CD4-positive, alpha-beta T cell treated with Interleukin-17A for 4 hours (primary cell): ENCODE results near the gene MLIP.
"Not testable (repeated sequence)": the region's sequence is repeated elsewhere in the genome, so short reads cannot be mapped to it uniquely, and the experiment has no call there.

Experiments used
- DNase-seq: peaks from one replicate; pipeline ENCODE4 v3.0.0-alpha.2; 2020; ENCODE audit warnings: mixed read lengths

Gene MLIP

DNA sequence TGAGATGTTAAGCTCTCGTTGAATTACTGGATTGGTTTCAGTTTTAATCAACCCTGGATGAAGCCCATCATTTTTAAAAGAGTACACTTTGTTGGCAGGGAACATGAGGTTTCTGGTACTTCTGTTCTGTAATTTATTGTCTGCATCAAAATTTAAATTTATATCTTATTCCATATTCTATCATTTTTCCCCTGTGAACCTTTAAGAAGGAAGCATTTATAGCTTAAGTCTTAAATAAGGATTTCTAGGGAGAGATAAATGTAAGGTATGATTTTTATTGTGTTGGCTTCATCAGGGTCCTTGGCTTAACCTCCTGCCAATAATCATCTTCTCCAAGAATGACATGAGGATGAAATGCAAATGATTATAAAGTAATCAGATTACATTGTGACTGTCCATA lies 40.6 kb downstream of the MLIP start:
- DNase-seq = no peak

DNA sequence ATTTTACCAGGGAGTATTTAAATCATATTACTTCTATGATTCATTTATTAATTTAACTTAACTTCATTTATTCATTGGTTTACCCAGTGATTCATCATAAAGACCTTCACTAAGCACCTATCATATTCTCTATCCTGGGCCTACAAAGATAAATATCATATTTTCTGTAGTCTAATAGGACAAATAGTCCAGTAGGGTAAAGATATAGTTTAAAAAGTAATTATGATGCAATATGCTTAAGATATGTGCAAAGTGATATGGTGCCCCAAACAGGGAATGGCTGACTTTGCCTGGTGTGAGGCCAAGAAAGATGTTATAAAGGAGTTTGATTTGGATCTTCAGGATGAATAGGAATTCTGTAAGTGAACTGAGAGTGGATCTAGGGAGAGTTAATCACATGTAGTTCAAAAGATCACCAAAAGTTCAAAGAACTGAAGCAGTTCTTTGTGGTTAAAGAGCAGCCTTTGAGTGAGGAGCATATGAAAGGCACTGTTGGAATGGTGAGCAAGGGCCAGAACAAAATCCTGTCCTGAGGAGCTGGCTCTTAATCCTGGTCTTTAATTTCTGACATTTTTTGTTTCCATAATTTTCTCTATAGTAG lies 45.5 kb downstream of the MLIP start:
- no peak for DNase-seq

DNA sequence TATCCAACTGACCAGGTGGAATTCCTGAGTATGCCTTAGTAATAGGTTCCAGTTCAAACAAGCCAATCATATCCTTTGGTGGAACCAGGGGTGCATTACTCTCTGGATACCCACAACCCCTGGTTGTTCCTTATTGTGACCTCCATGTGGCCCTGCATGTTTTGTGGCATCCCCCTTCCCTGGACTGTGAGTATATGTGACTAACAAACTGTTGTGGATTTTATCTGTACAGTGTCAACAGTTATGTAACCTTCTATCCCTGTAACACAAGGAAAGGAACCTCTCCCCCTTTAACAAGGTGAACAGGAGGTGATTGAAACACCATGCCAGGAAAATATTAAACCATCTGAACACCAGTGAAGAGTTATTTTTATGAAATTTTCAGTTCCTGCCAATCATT lies 46.2 kb downstream of the MLIP start:
- DNase-seq = no peak

DNA sequence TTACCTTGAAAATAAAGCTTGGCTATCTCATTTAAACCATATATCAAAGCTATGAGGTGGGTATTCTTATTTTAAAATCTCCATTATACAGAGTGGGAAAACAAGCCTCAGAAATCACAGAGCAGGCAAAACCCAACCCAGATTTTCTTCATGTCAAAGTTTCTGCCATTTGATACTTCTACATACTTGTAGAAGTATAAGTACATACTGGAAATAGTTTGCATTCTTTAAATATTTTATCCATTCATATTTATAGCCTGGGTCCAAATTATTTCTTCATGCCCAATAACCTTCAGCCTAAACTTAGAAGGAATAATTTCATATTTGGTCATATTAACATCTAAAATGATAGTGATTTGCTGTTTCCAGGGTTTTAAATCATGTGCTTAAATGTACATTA lies 61.8 kb downstream of the MLIP start:
- no peak for DNase-seq

DNA sequence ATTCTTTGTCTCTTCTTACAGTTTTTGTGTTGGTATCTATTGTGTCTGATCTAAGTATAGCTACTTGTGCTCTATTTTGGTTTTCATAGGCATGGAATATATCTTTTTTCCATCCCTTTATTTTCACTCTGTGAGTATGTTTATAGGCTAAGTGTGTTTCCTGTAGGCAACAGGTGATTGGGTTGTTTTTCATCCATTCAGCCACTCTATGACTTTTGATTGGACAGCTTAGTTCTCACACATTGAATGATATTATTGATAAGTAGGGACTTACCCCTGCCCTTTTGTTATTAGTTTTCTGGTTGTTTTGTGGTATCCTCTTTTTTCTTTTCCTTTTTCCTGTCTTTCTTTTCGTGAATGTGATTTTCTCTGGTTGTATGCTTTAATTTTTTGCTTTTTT lies 67.9 kb downstream of the MLIP start:
- DNase-seq = no peak

DNA sequence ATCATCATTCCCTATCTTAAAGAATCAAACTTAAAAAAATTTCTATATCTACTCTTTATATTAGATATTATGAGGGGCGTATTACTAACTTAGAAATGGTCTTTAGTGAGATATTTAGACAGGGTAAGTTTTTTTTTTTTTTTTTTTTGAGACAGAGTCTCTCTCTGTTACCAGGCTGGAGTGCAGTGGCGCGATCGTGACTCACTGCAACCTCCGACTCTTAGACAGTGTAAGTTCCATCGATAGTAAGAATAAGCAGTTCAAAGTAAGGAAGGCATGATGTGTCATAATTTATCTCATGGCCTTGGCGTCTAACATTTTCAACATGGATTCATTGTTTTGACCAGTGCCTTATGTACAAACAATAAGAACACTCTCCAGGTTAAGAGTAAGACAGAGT lies 72.4 kb downstream of the MLIP start:
- no peak for DNase-seq

DNA sequence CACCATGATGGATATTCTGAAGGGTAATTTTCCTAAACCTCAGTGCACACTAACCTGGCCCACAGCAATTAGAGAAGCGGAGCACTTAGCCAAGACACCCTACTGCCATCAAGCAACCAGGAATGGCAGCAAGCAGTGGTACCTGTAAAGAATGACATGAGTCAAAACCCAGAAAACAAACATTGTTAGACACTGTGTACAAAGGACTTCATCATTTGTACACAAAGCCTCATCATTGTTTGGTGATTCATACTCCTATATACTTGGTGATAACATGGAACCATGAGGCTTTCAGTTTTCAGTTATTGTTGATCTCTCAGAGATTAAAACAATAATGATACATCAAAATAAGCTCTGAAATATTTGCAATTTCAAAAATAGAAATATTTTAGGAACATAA lies 74.6 kb downstream of the MLIP start:
- no peak for DNase-seq

DNA sequence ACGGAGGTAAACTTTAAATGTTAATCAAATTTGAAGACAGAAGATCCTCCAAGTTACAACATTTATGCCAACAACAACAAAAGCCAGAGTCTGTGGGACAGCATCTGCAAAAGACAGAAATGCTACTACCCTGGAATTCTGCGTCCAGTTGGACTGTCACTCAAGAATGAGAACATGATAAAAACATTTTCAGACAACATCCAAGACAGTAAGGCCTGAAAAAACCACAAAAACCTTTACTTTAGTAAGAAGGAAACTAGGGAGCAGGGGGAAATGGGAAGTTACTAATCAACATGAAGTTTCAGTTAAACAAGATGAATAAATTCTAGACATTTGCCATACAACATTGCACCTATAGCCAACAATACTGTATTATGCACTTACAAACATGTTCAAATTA lies 77.6 kb downstream of the MLIP start:
- DNase-seq = no peak

DNA sequence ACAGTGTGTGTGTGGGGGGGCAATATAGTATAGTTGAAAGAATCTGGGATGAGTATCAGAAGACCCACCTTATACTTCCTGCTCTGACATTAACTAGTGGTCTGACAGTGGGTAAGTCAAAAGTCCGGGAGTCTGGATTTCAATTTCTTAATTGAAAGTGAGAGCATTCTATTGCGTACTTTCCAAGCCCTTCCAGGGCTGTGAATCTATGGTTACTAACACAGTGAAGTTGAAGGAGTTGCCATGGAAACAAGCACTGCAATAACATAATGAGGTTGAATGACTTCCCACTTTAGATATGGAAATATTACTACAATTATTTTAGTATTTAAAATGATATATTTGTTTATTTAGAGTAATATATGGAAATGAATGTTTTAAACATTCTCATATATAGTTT lies 80.2 kb downstream of the MLIP start:
- no peak for DNase-seq

DNA sequence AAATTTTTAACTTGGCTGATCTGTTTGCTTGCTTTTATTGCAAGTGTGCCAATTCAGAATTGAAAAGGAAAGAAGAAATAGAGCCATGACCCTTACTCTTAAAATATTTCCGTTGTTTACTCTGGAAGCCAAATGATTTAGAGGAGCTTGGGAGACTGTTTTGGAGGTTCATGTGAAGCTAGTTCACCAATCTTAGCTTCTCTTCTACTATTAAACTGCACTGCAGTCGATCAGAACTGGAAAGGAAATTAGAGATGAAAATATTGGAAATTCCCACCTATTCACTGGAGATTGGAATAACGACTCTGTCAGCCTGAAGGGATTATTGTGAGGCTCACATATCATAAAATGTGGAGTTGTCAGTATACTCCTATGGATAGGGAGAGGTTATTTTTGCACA lies 81.8 kb downstream of the MLIP start:
- no peak for DNase-seq

DNA sequence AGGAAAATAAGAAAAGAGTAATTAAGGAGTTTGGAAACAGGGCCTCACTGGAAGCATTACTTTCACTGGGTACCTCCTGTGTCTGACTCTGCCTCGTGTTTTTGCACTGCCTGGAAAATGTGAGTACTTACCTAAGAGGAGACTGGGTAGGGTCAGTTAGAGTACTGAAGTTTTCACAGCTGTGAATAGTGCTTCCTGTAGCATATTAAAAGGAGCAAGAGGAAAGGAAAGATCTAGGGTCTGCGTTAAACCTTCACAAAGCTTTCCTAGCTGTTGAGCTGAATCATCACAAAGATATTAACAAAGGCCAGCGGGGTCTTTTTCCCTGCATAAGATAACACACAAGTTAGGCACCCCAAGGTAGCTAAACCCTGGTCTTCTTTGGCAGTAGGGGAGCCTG lies 82.3 kb downstream of the MLIP start:
- no peak for DNase-seq

DNA sequence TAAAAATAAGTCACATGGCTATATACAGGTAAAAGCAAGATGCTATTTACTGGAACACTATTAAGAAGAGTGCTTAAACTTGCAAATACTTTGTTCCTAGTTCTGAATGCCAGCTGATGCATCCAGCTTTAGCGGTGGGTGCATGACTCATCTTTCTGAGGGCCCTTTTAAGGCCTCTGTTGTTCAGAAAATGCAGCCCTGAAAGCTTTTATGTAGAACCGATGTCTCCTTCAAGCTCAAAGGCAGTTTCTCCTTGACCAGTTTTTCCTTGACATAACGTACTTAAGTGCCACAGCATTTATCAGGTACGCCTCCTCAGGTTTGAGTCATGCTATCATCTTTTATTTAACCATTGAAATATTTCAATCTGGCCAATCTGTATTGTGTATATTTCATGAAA lies 82.8 kb downstream of the MLIP start:
- no peak for DNase-seq

DNA sequence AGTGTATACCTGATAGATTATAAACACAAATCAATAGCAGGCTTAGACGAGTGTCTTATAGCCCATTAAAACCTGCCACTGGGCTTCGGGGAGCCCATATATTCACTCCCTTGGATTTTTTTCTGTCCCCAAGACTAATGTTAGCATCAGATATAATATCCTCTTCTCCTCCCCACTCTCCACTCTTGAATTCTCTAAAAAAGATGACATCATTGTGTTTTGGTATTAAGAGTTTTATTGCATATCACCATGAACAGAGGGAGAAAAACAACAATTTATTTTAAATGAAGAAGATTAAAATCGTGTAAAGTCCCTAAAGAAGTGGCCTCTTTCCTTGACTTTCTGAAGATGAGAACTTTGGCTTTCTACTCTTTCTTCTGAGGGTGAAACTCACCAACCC lies 84.4 kb downstream of the MLIP start:
- DNase-seq = no peak

DNA sequence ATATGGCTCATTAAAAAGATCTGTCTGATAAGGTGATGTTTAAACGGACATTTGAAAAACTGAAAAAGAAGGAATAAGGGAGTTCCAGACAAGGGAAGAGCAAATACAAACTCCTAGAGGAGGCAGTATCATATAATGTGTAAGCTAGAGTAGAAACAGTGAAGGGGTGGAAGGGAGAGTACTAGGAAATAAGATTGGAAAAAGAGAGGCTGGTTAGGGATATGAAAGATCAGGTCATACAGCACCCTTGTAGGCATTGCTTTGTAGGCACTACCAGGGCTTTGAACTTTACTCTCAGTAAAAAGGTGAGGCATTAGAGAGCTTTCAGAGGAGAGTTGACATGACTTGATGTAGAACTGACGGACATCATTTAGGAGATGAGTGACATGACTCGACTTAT lies 85.7 kb downstream of the MLIP start:
- DNase-seq = no peak

DNA sequence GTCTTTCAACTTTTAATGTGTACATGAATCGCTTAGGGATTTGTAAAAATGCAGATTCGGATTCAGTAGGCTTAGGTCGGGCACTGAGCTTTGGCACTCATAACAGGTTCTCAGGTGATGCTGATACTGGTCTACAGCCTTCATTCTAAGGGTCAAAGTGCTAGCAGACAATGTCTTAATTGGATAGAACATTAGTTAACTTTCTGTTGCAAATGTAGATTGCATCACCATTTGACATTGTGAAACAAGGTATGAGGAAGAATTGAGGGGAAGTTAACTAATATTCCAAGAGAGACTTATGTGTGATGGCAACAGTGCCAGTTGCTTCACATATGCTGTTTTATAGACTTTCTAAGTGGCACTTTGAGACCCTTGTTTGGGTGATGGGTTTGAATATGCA lies 86.9 kb downstream of the MLIP start:
- DNase-seq = no peak

DNA sequence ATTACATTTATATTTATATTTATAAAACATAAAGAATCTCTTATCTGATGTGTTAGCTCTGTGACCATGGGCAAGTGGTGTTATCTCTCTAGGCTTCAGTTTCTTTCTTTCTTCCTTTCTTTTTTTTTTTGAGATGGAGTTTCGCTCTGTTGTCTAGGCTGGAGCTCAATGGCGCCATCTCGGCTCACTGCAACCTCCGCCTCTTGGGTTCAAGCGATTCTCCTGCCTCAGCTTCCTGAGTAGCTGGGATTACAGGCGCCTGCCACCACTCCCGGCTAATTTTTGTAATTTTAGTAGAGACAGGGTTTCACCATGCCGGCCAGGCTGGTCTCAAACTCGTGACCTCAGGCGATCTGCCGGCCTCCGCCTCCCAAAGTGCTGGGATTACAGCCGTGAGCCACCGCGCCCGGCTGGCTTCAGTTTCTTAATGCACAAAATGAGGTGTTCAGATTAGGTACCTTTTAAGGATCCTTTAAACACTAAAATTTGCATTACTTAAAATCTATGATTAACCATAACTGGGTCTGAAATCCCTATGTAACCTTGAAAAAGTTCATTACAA lies 92.3 kb downstream of the MLIP start:
- not testable (repeated sequence) for DNase-seq

DNA sequence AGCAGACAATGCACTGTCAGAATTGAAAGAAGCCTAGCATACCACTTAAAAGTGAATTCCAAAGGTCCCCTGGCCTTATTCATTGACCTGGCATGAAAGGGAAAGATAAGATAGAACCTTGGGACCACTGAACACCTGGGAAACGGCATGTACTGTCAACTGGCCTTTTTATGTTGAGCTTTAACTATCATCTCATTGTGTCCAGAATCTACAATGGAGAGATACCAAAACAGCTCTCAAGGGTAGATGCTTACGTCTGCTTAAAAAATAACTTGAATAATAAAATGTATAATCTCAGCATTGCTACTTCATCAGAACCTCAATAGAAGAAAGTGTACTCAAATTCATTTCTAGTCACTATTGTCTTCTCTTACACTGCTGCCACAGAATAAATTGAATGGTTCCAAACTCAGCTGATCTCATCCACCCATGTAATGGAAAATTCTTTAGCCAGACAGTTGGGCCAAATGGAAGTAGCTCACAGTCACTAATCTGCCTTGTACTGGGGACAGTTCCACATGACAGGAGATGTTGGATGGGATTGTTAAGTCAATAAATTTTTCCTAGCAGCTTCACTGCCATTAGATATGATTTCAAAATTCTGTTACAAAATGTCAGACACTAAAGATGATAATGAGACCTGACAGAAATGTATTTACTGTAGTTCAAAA lies 93.8 kb downstream of the MLIP start:
- DNase-seq = no peak

DNA sequence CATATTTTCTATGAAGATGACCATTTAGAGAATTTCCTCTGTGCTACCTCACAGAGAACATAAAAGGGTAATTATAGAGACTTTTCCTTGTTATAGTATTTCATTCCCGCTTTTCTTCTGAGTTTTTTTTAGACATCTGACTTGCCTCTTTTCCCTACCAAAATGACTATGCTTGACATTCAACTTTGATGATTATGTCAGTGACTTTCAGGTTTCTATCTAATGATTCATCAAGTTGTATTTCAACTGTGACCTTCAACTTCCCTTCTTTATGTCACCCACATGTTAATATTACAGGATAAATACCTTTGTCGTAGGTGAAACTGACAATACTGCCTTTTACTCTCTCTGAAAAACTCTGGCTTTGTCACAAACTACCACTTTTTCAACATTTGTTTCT lies 95.3 kb downstream of the MLIP start:
- DNase-seq = no peak

DNA sequence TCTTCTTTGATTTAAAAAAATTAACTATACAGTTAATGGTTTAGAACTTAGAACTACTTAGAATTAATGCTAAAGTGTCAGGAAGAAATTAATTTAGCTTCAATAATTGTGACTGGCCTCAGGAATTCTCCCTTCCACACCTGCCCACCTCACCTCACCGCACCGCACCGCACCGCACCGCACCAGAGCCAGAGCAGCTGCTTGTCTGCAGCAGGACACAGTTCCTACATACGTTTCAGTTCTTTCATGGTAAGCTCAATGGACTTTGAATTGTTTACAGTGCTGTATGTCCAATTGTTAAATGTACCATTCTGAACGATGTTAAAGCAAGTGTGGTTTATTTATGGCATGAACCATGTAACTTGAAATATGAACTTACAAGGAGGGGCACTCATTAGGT lies 98.7 kb downstream of the MLIP start:
- not testable (repeated sequence) for DNase-seq

DNA sequence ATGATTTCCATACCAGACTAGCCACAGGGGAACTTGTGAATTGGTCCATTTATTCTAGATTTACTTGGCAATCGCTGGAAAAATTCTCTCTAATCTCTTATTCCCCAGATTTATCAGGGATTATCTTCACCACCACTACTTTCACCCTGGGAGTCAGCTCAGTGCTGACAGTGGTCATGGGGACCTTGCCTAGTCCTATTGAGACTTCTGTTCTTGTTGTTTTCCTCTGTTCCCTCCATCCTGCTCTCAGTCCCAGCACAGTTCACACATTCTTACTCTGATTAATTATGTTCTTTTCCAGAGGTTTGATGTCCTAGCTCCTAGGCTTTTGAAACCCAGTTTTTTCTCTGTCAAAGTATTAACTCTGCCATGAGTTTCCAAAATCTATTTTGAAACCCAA lies 103.0 kb downstream of the MLIP start:
- no peak for DNase-seq

DNA sequence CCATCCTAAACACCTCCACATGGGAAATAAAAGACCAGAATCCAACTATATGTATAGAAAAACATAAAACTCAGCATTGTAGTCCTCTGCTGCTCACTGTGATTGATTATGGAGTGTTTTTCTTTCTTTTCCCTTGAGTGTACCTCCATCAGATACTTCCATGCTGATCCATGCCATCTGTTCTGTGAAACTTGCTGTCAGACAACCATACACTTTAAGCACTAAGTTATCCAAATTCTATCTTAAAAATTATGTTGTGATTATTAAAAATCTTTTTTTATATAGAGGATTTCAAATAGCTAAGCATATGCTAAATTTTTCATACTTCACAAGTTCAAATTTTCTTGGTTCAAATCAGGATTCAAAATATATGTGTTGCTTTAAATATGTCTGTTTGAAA lies 105.1 kb downstream of the MLIP start:
- no peak for DNase-seq

DNA sequence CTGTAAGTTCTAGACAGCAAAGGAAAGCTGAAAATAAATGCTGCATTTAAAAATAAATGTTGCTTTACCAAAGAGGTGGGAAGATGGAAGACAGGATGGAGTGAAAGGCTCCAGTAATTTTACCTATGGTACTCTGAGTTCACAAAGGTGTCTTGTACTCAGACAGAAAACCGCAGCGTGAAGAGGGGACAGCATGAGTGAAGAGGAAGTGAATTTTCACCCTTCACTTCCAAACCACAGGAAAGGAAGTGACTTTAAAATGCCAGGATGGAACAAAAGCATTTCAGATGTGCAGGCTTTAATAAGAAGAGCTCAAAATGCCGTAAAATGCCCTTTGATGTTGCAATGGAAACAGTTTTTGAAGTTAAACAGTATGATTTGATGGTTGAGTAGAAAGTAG lies 105.8 kb downstream of the MLIP start:
- no peak for DNase-seq

DNA sequence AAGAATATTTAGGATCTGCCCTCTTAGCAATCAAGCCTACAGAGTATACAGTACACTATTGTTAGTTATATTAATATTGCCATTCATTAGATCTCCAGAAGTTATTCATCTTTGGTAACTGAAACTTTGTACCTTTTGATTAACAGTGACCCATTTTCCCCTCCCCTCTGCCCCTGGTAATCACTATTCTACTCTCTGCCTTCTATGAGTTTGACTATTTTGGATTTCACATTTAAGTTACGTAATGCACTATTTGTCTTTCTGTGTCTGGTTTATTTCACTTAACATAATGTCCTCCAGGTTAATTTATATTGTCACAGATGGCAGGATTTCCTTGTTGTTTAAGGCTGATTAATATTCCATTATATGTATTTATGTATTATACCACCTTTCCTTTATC lies 111.0 kb downstream of the MLIP start:
- no peak for DNase-seq

DNA sequence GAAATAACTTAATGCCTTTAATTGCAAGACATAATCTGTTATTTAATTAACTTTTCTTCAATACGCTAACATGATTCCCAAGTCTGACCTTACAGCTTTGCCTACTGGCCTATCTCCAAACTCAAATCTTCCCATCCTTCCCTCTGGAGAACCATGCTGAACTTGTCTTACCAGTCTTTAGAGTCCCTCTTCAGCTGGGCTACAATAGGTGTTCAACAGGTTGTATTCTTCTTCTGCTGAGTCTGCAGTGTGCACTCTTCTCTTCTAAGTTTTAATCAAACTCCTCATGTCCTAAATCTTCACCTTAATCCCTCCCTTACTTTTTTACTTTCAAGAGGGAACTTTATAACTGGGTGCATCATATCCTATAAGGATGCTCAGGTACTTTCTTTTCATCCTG lies 121.5 kb downstream of the MLIP start:
- no peak for DNase-seq

DNA sequence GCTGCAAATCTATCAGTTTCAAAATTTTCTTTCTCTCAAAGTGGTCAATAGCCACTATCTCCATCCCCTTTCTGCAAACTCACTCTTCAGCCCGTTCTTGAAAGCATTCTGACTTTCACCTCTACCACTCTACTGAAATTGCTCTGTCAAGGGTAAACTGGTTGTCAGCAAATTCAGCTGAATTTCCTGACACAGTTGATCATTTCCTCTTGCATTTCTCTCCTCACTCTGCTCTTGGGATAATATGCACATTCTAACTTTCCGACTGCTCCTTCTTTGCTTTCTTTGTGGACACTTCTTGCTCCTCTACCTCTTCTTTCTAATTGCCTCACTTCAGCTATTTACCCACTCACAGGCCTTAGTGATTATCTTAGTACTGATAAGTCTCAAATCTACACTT lies 123.3 kb downstream of the MLIP start:
- DNase-seq = no peak
